Myocyte (in vitro differentiated cells): ENCODE data around the gene USP28. TPM values are rescaled to one million over a fixed set of nuclear protein-coding genes. Genes with fewer than 3 reads are reported as not detected.
A peak's percentile ranks its signal among the peaks of the same experiment; 100 is the strongest.
"Not testable (repeated sequence)": the region's sequence is repeated elsewhere in the genome, so short reads cannot be mapped to it uniquely, and the experiment has no call there.

ENCODE experiments used
- DNase-seq: peaks from one replicate; pipeline ENCODE4 v3.0.0-alpha.2; 2012; ENCODE audit warnings: low read depth
- total RNA-seq: library from RNA; depleted of rRNA; stranded (reverse); fragments of >200 nt; gene quantifications from 2 replicates; pipeline ENCODE4 v1.2.3, GENCODE V29; 2014

Gene USP28
- total RNA-seq, 1 donor from 2014 or later: 34.2 TPM

DNA sequence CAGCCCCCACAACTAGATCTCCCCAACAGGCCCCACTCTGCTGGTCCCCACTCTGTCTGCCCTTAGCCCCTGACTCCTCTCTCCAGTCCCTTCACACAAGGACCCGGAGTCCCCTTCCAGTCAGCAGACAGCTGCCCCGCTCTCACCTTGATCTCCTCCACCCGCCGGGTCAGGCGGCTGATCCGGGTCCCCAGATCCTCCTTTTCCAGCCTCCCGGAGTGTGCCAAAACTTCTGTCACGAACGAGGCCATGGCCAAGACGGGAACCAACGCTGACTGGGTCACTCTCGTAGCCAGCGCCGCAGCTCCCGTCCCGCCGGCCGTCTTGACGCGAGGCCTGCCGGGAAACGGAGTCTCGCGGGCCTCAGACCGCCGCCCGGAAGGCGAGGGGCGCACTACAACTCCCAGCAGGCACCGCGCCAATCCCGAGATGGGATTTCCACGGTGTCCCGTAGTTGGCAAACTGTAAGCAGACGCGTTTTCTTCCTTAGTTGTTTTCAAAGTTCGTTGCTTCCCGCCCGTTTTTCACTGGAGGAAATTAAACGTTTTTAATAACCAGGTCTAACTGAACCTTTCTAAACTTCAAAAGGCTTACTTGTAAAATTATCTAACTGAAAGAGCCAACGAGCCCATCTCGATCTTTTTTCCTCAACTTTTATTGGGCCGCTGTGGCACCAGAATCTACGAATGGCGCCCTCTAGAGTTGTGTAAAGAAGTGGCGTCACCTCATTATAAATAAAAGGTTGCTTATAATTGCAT lies 101.8 kb downstream of the USP28 start, which contains the start of gene ZW10:
ZW10 (minus strand) TSS at position 277 of the 758 bp plus-strand sequence; CDS start at position 251, 26 bp downstream.
- peak; percentile 99 for DNase-seq

DNA sequence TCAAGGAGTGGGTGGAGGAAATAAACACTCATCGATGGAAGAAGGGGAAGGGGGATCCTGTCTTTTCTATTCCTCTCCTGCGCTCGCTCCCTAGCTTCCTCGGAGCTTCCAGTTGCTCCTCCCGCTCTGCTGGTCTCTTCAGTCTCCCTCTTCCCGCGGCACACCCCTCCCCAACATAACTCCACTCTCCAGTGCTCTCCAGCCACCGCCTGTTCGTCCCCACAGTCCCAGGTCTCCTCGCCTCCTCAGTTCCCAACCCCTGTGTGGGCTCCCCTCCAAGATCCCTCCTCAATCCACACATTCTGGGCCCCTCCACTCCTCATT lies 102.3 kb downstream of the USP28 start:
- DNase-seq: peak; percentile 36

DNA sequence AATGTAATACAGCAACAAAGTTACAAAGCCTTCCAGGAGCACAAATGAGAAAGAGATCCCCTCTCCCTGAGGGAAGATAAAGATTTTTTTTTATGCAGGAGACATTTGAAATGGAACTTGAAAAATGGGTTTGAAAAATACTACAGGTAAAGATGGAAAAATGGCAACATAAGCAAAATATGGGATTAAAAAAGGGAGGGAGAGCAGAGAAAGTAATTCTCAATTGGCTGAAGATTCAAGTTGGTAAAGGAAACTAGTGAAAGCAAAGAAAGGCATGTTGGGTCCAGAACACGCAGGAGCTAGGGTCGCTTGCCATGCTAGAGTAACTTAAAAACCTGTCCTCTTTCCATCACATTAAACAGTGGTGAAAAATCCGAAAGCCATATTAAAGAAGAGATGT lies 103.4 kb downstream of the USP28 start:
- DNase-seq: no peak

DNA sequence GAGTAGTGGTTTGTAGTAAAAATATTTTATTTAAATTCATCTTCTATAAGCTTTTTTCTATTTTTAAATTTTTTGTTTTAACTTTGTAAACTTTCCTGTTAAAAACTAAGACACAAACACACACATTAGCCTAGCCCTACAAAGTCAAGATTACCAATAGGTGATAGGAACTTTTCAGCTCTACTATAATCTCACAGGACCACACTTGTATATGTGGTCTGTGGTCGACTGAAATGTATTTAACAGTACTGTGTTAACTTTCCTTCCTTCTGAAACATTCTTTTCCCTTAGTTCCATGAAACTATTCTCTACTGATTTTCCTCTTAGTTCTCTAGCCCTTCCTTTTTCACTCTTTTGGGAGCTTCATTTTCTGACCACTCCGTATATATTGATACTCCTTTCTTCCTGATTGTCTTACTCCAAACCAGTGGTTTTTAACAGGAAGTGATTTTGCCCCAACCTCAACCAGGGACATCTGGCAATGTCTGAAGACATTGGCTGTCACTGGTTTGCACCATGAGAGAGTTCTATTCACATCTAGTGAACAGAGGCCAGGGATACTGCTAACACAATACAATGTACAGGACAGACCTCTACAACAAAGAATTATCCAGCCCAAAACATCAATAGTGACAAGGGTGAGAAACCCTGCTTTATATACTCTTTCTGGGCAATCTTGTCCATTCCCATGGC lies 110.7 kb downstream of the USP28 start:
- DNase-seq: no peak

DNA sequence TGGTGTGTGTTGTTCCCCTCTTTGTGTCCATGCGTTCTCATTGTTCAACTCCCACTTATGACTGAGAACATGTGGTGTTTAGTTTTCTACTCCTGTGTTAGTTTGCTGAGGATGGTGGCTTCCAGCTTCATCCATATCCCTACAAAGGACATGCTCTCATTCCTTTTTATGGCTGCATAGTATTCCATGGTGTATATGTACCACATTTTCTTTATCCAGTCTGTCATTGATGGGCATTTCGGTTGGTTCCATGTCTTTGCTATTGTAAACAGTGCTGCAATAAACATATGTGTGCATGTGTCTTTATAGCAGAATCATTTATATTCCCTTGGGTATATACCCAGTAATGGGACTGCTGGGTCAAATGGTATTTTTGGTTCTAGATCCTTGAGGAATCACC lies 112.3 kb downstream of the USP28 start:
- DNase-seq: not testable (repeated sequence)

DNA sequence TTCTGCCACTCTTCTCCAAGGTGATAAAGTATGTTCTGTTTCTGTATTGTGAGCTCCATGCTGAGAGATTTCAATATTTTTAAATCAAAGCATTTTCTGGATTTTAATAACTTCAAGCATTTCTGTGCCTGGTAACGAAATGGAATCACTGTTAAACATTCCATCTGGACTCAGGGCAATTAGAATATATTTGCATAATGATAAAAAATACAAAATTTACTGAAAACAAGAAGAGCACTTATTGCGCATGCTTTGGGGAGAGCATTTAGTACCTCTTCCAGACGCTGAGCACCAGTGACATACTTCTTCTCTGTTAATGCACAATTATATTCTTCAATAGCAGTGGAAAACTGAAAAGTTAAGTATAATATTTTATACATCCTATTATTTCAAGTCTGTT lies 115.1 kb downstream of the USP28 start:
- DNase-seq: no peak

DNA sequence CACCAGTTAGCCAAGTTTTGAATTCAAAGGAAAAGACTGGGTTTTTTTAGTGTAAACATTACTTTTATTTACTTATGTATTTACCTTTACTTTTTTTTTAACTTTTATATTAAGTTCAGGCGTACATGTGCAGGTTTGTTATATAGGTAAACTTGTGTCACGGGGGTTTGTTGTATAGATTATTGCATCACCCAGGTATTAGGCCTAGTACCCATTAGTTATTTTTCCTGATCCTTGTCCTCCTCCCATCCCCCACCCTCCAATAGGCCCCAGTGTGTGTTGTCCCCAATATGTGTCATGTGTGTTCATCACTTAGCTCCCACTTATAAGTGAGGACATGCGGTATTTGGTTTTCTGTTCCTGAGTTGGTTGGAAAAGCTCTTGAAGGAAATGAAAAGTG lies 122.4 kb downstream of the USP28 start:
- no peak for DNase-seq

Other genes starting within 250 kb of the USP28 start
- gene TMPRSS5, start 169.3 kb downstream of the USP28 start, total RNA-seq: 0.48 and 0.99 TPM in 2 replicates
- 12.5 and 17.2 TPM in 2 replicates for gene ZW10, start 101.9 kb downstream of the USP28 start, total RNA-seq
- not detected in 2 replicates for gene CLDN25, start 95.8 kb downstream of the USP28 start, total RNA-seq
- not detected in 2 replicates for gene HTR3B, start 29.2 kb upstream of the USP28 start, total RNA-seq
- gene HTR3A, start 99.5 kb upstream of the USP28 start, total RNA-seq: not detected in 2 replicates
- 0.53 and 0.78 TPM in 2 replicates for gene ZBTB16, start 184.1 kb upstream of the USP28 start, total RNA-seq